Measurements from ENCODE around the gene KIR3DL3.
"Not testable (repeated sequence)": the region's sequence is repeated elsewhere in the genome, so short reads cannot be mapped to it uniquely, and the experiment has no call there.

The KIR3DL3 gene

DNA sequence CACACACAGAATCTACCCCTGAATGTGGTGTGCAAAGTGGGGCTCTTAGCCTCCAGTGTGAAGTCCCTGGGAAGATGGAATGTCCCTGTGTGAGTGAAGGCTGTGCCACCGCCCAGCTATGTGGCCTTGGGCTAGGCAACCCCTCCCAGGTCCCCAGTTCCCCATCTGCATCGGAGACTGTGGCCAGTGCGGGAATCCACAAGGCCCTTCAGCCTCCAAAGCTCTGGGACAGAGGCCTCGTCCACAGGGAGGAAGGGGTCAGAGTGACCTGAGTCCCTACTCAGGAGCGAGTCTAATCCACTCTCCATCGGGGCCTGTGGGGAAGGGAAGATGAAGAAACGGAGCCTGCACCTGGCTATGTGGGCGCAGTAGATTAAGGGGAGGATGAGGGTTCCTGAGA lies 19.3 kb upstream of the KIR3DL3 start:
- TF ChIP-seq, protein P1, sequence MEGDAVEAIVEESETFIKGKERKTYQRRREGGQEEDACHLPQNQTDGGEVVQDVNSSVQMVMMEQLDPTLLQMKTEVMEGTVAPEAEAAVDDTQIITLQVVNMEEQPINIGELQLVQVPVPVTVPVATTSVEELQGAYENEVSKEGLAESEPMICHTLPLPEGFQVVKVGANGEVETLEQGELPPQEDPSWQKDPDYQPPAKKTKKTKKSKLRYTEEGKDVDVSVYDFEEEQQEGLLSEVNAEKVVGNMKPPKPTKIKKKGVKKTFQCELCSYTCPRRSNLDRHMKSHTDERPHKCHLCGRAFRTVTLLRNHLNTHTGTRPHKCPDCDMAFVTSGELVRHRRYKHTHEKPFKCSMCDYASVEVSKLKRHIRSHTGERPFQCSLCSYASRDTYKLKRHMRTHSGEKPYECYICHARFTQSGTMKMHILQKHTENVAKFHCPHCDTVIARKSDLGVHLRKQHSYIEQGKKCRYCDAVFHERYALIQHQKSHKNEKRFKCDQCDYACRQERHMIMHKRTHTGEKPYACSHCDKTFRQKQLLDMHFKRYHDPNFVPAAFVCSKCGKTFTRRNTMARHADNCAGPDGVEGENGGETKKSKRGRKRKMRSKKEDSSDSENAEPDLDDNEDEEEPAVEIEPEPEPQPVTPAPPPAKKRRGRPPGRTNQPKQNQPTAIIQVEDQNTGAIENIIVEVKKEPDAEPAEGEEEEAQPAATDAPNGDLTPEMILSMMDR (IDR thresholded peaks at IDR 0.05; ENCODE audit: low read depth, low read length, missing control alignments): no peak
- in situ Hi-C loops (cut with HindIII; ENCODE audit: low pct_ligation_motif_present, low sequenced_read_pairs): no loop called here
- Histone ChIP-seq H3K4me3 (ENCODE audit: low read depth, low read length) (no peak overlapping the region), H3K36me3 (replicated peaks) (no peaks in the 10 kb centered on the region), H3K27me3 (replicated peaks) (no peaks in the 10 kb centered on the region), H3K27ac (no peak overlapping the region)
- DNase-seq: no peak

DNA sequence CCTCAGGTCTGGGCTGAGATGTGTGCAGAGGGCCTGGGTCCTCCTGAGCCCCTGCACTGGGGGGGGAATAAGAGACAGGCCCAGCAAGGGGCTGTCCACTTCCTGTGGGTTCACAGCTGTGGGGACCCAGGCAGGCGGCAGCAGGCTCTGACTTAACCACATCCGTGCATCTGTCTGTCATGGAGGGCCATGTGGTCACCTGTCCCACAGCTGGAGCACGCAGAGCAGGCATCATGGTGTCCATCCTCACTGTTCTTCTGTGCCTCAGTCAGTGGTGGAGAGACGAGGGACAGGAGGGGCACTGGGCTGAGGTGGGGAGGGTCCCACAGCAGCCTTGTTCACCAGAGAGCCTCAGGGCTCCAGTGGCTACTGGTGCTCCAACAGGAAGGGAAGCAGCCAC lies 16.3 kb upstream of the KIR3DL3 start:
- in situ Hi-C loops (cut with HindIII; ENCODE audit: low pct_ligation_motif_present, low sequenced_read_pairs): no loop called here
- Histone ChIP-seq H3K4me3 (ENCODE audit: low read depth, low read length) (no peak overlapping the region), H3K27me3 (replicated peaks) (no peaks in the 10 kb centered on the region), H3K36me3 (replicated peaks) (no peaks in the 10 kb centered on the region), H3K27ac (no peak overlapping the region)
- TF ChIP-seq, protein P1 (IDR thresholded peaks at IDR 0.05; ENCODE audit: low read depth, low read length, missing control alignments): no peak
- no peak for DNase-seq

DNA sequence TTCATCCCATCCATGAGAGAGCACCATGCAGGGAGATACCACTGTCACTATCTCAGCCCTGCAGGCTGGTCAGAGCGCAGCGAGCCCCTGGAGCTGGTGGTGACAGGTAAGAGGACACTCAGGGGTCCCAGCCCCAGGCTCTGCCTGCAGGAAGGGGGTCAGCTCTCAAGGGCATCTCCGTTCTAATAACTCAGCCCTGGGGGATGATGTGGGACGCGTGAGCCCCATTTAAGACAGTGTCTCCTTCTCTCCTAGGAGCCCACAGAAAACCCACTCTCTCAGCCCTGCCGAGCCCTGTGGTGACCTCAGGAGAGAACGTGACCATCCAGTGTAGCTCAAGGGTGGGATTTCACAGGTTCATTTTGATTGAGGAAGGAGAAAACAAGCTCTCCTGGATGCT lies 15.5 kb upstream of the KIR3DL3 start:
- Histone ChIP-seq H3K4me3 (ENCODE audit: low read depth, low read length) (no peak overlapping the region), H3K27me3 (replicated peaks) (no peaks in the 10 kb centered on the region), H3K27ac (no peak overlapping the region), H3K36me3 (replicated peaks) (no peaks in the 10 kb centered on the region)
- no peak for DNase-seq
- in situ Hi-C loops (cut with HindIII; ENCODE audit: low pct_ligation_motif_present, low sequenced_read_pairs): no loop called here
- TF ChIP-seq, protein P1 (IDR thresholded peaks at IDR 0.05; ENCODE audit: low read depth, low read length, missing control alignments): no peak

- no peaks in the 10 kb centered on the region for H3K36me3 ChIP-seq (replicated peaks)
- in situ Hi-C loops (cut with HindIII; ENCODE audit: low pct_ligation_motif_present, low sequenced_read_pairs): no loop called here
- H3K4me3 ChIP-seq (ENCODE audit: low read depth, low read length): no peak overlapping the region
- H3K27me3 ChIP-seq (replicated peaks): no peaks in the 10 kb centered on the region
- TF ChIP-seq, protein P1 (IDR thresholded peaks at IDR 0.05; ENCODE audit: low read depth, low read length, missing control alignments): no peak
- DNase-seq: no peak
- no peak overlapping the region for H3K27ac ChIP-seq
Observed at GRCh38 chr19:54709212-54709948, 14.9 kb upstream of the KIR3DL3 start.

GRCh38 chr19:54709956-54710355 lies 14.3 kb upstream of the KIR3DL3 start:
- H3K4me3 ChIP-seq (ENCODE audit: low read depth, low read length); H3K36me3 ChIP-seq (replicated peaks); DNase-seq; H3K27ac ChIP-seq; in situ Hi-C loops (cut with HindIII; ENCODE audit: low pct_ligation_motif_present, low sequenced_read_pairs); H3K27me3 ChIP-seq (replicated peaks): not testable (repeated sequence)

GRCh38 chr19:54724644-54725043 lies 402 bp downstream of the KIR3DL3 start:
- Histone ChIP-seq H3K27ac (no peak overlapping the region), H3K4me3 (ENCODE audit: low read depth, low read length) (no peak overlapping the region), H3K36me3 (replicated peaks) (no peaks in the 10 kb centered on the region), H3K27me3 (replicated peaks) (no peaks in the 10 kb centered on the region)
- in situ Hi-C loops (cut with HindIII; ENCODE audit: low pct_ligation_motif_present, low sequenced_read_pairs): no loop called here
- no peak for DNase-seq
- TF ChIP-seq, protein P1 (IDR thresholded peaks at IDR 0.05; ENCODE audit: low read depth, low read length, missing control alignments): no peak

Measured in brain microvascular endothelial cell (primary cell).